ENCODE results near the gene ZNF221. TPM values are rescaled to one million over a fixed set of nuclear protein-coding genes. Genes with fewer than 3 reads are reported as not detected.

Gene ZNF221
- polyA plus RNA-seq, 1 experiment = 0.64 TPM

- TF ChIP-seq CTCF (IDR thresholded peaks at IDR 0.05; ENCODE audit: insufficient read depth, low read depth, low read length) = no peak
- Histone ChIP-seq H3K27me3 (ENCODE audit: control insufficient read depth, insufficient read depth, low read length) (no peaks in the 10 kb centered on the region), H3K4me3 (ENCODE audit: low read depth, low read length) (no peak overlapping the region), H3K36me3 (ENCODE audit: control insufficient read depth, insufficient read depth, low read length) (peaks cover 11% of the 10 kb centered on the region)
- no peak for DNase-seq (ENCODE audit: low read depth)
- CTCF ChIA-PET = interaction anchor here (0.6 to 1.8 kb wide), 2 partner anchors 12 to 39 kb away, joined by 4 to 7 read pairs; partner anchors contain the start of gene ZNF45
- POLR2A ChIA-PET = no interaction called here
These were observed 27.2 kb upstream of the ZNF221 start for GRCh38 chr19:43923875-43924274.

GRCh38 chr19:43928820-43929219 is 22.2 kb upstream of the ZNF221 start:
- peaks cover 16% of the 10 kb centered on the region for H3K36me3 ChIP-seq (ENCODE audit: control insufficient read depth, insufficient read depth, low read length)
- POLR2A ChIA-PET = no interaction called here
- no peaks in the 10 kb centered on the region for H3K27me3 ChIP-seq (ENCODE audit: control insufficient read depth, insufficient read depth, low read length)
- DNase-seq (ENCODE audit: low read depth) = no peak
- TF ChIP-seq CTCF (IDR thresholded peaks at IDR 0.05; ENCODE audit: insufficient read depth, low read depth, low read length) = no peak
- no peak overlapping the region for H3K4me3 ChIP-seq (ENCODE audit: low read depth, low read length)
- CTCF ChIA-PET = no interaction called here

- ChIA-PET CTCF (interaction anchor here (1.0 to 1.6 kb wide), 4 partner anchors 10 to 45 kb away, joined by 3 to 7 read pairs (median 4); partner anchors contain the start of gene ZNF221), POLR2A (no interaction called here)
- H3K36me3 ChIP-seq (ENCODE audit: control insufficient read depth, insufficient read depth, low read length) = peaks cover 7% of the 10 kb centered on the region
- no peaks in the 10 kb centered on the region for H3K27me3 ChIP-seq (ENCODE audit: control insufficient read depth, insufficient read depth, low read length)
- no peak for TF ChIP-seq CTCF (IDR thresholded peaks at IDR 0.05; ENCODE audit: insufficient read depth, low read depth, low read length)
- peak overlapping the region; percentile 77 for H3K4me3 ChIP-seq (ENCODE audit: low read depth, low read length)
- no peak for DNase-seq (ENCODE audit: low read depth)
These were observed 16.7 kb upstream of the ZNF221 start for GRCh38 chr19:43934055-43934984.

GRCh38 chr19:43934985-43935708 is 15.9 kb upstream of the ZNF221 start, which contains the start of gene ZNF45:
Gene ZNF45 (minus strand): TSS chr19:43935282. CDS start chr19:43922185, 13,097 bp downstream.
- Histone ChIP-seq H3K27me3 (ENCODE audit: control insufficient read depth, insufficient read depth, low read length) (no peaks in the 10 kb centered on the region), H3K36me3 (ENCODE audit: control insufficient read depth, insufficient read depth, low read length) (peaks cover 4% of the 10 kb centered on the region), H3K4me3 (ENCODE audit: low read depth, low read length) (peak within 1 kb of the TSS; percentile 77)
- TF ChIP-seq CTCF (IDR thresholded peaks at IDR 0.05; ENCODE audit: insufficient read depth, low read depth, low read length) = no peak
- ChIA-PET CTCF (interaction anchor here (1.0 to 1.6 kb wide), 4 partner anchors 11 to 45 kb away, joined by 3 to 7 read pairs (median 4); partner anchors contain the start of gene ZNF221), POLR2A (no interaction called here)
- DNase-seq (ENCODE audit: low read depth) = peak; percentile 63

GRCh38 chr19:43936188-43936587 is 14.8 kb upstream of the ZNF221 start:
- CTCF ChIA-PET = interaction anchor here (1.6 kb wide), 1 partner anchor 12 kb away, joined by 7 read pairs; no protein-coding TSS in a partner anchor
- Histone ChIP-seq H3K27me3 (ENCODE audit: control insufficient read depth, insufficient read depth, low read length) (no peaks in the 10 kb centered on the region), H3K36me3 (ENCODE audit: control insufficient read depth, insufficient read depth, low read length) (peaks cover 1% of the 10 kb centered on the region; the same call in 1 of the 2 replicates), H3K4me3 (ENCODE audit: low read depth, low read length) (no peak overlapping the region)
- no peak for TF ChIP-seq CTCF (IDR thresholded peaks at IDR 0.05; ENCODE audit: insufficient read depth, low read depth, low read length)
- no peak for DNase-seq (ENCODE audit: low read depth)
- POLR2A ChIA-PET = no interaction called here

All from BJ (cell line).